Ramos (cell line): ENCODE results near the gene RANBP17.
"Not testable (repeated sequence)": the region's sequence is repeated elsewhere in the genome, so short reads cannot be mapped to it uniquely, and the experiment has no call there.

Experiments
- in situ Hi-C: fragments of 300-500 bp; cut with MboI; formaldehyde crosslinking; loops from one replicate; pipeline ENCODE4 v1.14.3; 2022; ENCODE audit warnings: low sequenced_read_pairs; ENCODE audit not compliant: unreplicated experiment

RANBP17 gene

DNA sequence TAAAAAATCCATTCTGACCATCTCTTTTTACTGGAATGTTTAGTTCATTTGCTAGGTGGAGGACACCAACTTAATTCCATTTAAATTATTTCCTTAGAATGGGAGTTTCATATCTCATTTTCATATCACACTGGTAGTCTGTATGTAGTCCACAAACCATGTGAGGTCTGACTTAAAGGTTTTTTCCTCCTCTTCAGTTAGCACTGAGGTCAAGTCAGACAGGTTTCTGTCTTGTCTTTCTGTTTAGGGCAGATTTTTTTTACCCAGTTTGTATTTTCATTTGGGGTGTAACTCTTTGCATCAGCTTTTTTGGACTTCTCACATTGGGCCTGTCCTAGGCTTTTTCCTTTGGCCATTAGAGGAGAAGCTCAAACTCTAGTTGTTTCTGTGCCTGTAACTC, 75.3 kb downstream of the RANBP17 start:
- in situ Hi-C loops, result no loop called here

DNA sequence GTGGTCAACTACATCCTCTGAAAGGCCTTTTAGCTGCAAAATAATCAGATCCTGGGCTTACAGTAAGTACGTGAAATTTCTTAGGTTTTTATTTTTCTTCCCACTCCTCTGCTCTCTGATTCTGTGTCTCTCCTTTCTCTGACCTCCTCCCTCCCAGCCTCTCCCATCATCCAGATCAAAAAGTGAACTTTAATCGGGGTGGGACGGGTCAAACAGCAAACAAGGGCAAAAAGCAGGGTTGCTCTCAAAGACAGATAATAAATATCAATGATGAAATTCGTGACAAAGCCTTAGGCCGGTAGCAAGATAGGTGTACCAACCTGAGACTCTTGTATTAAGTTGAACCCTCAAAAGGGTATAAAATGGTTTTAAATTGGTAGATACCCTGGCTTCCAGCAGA, 76.1 kb downstream of the RANBP17 start:
- in situ Hi-C loops, result no loop called here

DNA sequence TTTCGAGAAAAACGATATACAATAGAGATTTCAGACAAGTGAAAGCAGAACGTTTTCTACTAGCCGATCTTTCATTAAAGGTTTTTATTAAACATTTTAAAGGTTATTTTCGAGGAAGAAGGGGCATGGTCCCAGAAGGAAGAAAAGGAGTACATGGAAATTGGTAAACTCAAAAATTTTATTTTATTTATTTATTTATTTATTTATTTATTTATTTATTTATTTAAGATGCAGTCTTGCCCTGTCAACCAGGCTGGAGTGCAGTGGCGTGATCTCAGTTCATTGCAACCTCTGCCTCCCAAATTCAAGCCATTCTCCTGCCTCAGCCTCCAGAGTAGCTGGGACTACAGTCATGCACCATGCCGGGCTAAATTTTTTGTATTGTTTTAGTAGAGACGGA, 77.4 kb downstream of the RANBP17 start:
- in situ Hi-C loops, result no loop called here

DNA sequence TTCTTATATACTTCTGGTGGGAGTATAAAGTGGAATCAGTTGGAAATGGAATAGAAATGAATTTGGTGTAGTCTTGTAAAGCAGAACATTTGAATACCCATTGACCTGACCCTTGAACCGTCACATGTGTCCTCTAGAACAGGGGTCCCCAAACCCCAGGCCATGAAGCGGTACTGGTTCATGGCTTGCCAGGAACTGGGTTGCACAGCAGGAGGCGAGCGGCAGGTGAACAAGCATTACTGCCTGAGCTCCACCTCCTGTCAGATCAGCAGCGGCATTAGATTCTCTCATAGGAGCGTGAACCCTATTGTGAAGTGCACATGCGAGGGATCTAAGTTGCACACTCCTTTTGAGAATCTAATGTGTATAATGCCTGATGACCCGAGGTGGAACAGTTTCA, 80.0 kb downstream of the RANBP17 start:
- in situ Hi-C loops, result no loop called here

DNA sequence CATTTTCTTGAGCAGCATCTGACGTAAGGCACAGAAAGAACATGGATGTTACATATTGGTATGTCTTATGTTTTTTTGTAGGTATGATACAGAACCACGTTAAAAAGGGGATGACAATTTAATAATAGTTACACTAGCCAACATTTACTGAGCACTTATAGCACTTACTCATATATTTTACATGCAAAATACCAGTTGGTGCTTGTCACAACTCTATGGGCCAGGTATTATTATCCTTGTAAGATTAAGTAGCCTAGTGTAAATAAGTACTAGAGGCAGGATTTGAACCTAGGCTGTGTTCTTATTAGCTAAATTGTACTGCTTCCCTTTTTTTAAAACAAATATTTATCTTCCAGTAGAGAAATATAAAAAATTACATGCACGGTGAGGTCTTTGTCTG, 83.5 kb downstream of the RANBP17 start:
- in situ Hi-C loops, result no loop called here

DNA sequence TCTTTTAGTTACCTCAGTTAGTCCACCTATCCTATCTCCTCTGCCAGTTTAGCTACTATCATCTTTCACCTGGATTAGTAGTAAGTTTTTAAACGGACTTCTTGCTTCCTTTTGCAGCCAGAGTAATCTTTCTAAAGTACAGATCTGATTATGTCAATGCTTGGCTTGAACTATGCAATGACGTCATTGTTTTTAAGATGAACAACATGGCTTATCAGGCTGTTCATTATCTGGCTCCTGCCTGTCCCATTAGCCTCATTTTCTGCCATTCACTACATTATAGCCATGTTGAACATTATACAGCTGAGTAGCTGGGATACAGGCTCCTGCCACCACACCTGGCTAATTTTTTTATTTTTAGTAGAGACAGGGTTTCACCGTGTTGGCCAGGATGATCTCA, 98.7 kb downstream of the RANBP17 start:
- in situ Hi-C loops, result no loop called here

DNA sequence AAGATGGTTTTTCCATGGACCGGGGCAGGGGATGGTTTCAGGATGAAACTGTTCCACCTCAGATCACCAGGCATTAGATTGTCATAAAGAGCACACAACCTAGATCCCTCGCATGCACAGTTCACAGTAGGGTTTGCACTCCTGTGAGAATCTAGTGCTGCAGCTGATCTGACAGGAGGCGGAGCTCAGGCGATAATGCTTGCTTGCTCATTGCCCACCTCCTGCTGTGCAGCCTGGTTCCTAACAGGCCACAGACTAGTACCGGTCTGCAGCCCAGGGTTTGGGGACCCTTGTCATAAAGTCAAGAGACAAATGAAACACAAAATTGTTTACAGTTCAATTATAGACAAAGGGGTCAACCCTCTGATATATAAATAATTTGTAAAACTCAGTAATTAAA, 101.7 kb downstream of the RANBP17 start:
- in situ Hi-C loops, result no loop called here

DNA sequence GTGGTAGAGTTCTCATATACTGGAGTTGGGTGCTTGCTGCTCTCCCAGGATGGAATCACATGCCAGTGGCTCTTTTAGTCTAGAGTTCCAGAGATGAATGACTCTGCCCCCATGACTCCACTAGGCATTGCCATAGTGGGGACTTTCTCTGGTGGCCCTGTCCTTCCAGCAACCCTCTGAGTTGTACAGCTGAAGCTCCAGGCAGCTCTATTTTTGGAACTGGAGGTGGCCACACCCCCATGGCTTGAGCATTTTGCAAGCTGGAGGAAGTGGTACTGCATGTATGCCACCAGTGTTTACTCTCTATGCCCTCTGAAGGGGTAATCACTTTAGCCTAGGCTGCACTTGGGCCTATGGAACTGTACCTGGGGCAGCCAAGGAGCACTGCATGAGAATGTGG, 112.6 kb downstream of the RANBP17 start:
- in situ Hi-C loops, result no loop called here

DNA sequence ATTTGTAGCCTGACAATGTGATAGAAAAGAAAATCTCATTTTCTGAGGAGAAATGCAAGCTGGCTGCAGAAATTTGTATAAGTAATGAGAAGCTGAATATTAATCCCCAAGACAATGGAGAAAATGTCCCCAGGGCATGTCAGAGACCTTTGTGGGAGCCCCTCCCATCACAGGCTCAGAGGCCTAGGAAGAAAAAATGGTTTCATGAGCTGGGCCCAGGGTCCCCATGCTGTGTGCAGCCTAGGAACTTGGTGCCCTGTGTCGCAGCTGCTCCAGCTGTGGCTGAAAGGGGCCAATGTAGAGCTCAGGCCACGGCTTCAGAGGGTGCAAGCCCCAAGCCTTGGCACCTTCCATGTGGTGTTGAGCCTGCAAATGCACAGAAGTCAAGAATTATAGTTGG, 118.4 kb downstream of the RANBP17 start:
- in situ Hi-C loops, result not testable (repeated sequence)

DNA sequence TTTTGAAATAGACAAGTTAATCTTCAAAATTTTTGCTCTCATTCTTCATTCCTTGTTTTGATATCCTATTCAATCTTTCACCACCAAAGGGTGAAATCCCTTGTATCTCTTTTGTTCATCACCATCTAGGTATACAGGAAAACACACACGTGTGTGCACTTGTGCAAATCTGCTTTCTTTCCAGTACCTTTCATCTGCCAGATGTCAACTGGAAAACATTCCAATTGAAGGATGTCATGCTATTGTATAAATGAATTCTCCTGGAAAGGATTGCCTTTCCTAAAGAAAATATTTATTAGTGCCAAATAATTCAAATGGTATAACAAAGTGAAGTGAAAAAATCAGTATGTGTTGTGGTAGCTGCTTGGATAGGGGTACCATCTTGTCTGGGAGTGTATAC, 123.7 kb downstream of the RANBP17 start:
- in situ Hi-C loops, result no loop called here

DNA sequence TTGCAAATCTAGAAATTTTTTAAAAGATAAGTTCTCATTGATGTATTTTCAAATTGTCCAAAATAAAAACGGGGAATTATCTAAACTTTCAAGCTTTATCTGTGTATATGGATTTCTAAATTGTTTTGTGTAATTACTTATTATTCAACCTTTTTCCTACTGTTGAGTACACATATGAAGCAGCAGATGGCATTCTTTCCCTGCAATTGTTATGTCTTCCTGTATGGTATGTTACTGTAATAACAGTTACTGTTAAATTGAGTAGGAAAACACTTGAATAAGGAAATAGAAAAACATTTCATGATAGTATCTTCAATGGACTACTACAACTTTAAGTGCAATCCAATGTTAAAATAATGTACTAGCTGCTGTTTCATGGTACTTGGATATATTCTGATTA, 124.8 kb downstream of the RANBP17 start:
- in situ Hi-C loops, result no loop called here

DNA sequence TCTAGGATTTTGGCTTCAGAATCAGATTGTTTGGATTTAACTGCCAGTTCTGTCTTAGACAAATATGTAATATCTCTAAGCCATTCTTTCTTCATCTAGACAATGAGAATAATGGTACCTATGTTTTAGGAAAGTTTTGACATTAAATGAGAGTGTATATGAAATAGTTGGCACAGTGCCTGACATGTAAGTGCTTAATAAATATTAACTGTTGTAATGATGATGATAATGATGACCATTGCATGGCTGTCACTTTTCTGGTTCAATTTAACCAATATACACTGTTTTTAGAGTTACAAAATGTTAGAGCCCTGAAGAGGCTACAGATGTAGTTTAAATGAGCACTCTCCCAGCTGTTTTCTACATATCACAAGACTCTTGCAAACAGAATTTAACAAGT, 131.7 kb downstream of the RANBP17 start:
- in situ Hi-C loops, result no loop called here

DNA sequence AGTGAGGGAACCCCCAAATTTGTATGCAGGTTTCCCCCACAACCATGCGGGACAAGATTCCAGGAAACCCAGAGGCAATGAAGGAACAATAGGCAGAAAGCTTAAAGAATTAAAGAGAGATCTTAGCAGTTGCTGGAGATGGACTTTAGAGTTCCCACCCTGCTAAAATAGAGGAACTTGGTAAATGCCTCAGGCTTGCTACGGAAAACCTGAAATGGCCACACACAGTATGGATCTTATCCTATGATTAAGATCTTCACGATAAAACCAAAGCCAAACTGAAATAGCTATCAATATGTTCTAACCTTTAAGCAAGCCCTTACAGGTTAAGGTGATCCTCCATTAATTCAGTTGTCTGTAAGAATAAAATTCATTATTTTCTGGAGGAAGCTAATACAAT, 148.3 kb downstream of the RANBP17 start:
- in situ Hi-C loops, result no loop called here

DNA sequence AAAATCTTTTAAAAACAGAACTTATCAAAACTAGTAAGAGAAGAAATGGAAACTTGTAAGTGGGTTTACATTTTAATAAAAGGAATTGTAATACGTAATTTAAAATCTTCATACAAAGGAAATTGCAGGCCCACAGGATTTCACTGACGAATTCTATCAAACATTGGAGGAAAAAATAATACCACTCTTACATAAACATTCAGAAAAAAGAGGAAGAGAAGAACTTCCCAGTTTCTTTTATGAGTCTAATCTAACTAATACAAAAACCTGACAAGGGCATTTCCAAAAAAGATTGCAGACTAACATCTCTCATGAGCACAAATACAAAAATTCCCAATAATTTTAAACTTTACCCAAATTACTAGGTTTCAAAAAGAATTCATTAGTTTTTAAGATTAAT, 149.0 kb downstream of the RANBP17 start:
- in situ Hi-C loops, result no loop called here

DNA sequence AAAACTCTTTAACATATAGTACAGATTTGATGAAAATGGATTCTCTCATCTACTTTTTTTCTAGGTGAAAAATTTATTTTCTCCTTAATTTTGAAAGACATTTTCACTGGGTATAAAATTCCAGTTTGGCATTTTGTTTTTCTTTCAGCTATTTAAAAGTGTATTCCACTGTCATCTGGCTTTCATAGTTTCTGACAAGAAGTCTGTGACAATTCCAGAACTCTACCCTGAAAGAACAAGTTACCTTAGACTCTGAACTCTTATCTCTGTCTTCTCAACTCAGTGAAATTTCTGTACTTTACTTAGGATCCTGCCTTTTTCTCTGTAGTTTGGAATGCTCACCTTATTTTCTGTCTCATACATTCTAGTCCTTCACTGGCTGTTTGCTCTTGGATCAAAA, 161.7 kb downstream of the RANBP17 start:
- in situ Hi-C loops, result no loop called here

DNA sequence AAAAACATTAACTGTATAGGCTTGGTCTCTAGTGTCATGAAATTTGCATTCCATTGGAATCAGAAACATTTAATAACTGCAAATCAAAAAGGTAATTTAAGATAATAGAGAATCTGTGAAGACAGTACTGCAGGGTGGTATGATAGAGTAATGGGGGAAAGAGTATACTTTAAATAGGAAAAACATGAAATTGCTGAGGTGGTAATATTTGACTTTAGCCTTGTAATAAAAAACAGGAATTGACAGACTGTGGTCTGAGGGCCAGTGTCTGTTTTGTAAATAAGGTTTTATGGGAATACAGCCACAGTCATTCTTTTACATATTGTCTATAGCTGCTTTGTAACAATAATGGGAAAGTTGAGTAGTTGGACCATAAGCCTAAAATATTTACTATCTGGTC, 162.3 kb downstream of the RANBP17 start:
- in situ Hi-C loops, result no loop called here

DNA sequence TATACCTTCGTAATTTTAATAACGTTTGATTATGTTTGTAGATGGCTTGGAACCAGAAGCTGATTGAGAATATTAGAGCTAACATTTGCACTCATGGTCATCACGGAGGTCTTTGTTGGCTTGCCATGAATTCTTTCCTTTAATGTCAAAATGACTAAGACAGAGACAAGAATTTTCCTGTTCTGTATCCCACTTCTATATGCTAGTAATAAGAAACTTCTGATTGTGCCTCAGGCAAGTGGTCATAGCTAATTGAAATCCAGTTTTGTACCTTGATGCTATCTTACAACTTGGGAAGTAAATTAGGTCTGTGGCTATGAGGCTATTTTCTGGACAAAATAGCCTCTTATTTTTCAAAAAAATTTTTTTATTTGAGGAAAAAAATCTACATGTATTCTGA, 167.6 kb downstream of the RANBP17 start:
- in situ Hi-C loops, result no loop called here

DNA sequence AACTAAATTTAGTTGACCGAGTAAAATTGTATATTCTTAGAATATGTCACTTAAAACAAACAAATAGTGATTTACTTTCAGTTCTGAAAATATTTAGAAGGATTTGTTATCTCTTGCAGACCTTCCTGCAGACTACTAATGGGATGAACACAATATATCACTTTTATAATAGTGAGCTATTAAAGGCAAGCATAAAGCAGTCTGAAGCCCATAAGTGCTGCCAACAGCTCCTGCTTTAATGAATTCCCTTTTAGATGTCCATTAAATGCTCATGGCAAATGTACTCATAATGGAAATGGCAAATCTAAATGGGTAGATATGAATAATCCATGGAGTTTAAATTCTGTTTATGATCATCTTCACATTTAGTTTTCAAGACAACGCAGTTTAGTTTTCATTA, 170.2 kb downstream of the RANBP17 start:
- in situ Hi-C loops, result no loop called here

DNA sequence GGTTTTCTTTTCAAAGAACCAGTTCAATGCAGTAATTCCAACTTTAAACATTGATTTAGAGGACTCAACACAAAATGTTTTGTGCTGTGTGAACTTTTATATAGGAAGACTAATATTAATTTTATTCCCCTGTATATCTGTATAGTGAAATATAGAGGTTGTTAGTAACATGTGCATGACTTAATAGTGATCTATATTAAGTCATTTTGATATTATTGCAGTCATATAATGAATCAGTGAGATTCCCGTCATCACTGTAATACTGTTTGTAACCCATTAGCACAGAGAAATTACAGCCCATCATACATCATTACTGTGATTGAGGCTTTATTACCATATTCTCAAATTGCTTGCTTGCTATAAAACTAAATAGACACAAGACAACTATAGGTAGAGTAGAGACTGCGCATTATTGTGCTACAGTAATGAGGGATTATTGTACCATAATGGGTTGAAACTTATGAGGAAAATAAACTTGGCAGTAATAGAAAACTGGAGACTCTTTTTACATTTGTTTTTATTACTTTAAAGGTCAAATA, 170.7 kb downstream of the RANBP17 start:
- in situ Hi-C loops, result no loop called here

DNA sequence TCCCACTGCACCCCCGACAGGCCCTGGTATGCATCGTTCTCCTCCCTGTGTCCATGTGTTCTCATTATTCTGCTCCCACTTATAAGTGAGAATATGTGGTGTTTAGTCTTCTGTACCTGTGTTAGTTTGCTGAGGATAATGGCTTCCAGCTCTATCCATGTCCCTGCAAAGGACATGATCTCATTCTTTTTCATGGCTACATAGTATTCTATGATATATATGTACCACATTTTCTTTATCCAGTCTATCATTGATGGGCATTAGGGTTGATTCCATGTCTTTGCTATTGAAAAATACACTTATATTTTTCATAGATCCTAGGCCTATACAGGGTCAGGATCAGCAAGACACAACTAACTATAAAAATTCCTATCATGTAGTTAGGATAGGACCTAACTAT, 180.1 kb downstream of the RANBP17 start:
- in situ Hi-C loops, result not testable (repeated sequence)

DNA sequence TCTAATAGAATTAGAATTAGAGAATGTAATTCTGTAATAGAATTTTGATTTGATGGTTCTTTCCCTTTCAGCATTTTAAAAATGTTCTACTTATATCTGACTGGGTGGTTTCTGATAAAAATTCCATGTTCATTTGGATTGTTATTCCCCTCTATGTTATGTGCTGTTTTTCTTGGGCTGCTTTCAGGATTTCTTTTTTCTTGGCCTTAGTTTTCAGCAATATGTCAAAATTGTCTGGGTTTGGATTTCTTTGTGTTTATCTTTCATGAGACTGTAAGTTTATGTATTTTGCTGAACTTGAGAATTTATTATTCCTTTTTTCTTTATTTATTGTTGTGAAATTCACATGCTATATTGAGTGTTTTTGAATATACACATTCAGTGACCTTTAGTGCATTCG, 189.1 kb downstream of the RANBP17 start:
- in situ Hi-C loops, result no loop called here

DNA sequence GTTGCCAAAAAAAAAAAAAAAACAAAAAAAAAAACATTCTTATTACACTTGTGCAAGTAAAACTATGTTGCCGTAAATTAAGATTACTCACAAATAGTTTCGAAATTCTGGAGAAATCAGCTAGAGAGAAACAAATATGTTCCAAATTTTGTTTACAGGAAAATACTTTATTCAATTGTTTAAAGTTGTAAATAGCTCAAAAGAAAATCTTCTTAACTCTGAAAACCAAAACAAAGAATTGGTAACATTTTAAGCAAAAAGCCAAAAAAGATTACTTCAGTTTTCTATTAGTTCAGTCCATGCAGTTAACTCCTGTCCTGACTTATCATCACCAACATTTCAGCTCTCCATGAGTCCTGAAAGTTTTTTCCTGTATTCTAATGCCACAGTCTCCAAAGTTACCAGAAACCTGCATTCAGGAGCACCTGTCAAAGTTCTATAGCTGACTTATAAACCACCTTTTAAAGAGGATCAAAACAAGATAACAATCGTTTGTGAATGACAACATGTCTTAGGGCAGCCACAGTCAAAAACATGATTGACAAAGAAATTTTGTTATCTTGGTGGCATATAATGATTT, 194.1 kb downstream of the RANBP17 start:
- in situ Hi-C loops, result no loop called here
